ENCODE data around the gene TIMP4. TPM values are rescaled to one million over a fixed set of nuclear protein-coding genes. Genes with fewer than 3 reads are reported as not detected.

TIMP4 gene
- total and polyA plus RNA-seq, 2 donors (not counting 1 experiment from before 2014, with no cell fraction given): not detected

- intact Hi-C loops (cut with micrococcal nuclease): no loop called here
- Histone ChIP-seq H3K27me3 (replicated peaks in 1 of 4; ENCODE audit: control extremely low read depth in 1 of 4, control insufficient read depth in 3 of 4, insufficient read depth in 4 of 4, low read length in 3 of 4) (peaks cover 0 to 4% (median 0%) of the 10 kb centered on the region in 4 experiments), H4K20me1 (ENCODE audit: control insufficient read depth, insufficient read depth, low read length, poor library complexity, severe bottlenecking) (no peaks in the 10 kb centered on the region), H3K36me3 (replicated peaks in 1 of 2; ENCODE audit: control extremely low read depth in 1 of 2, control insufficient read depth in 1 of 2, extremely low read depth in 1 of 2, insufficient read depth in 2 of 2, low read length in 1 of 2) (no peaks in the 10 kb centered on the region), H2AFZ (ENCODE audit: insufficient read depth, low read depth, low read length, poor library complexity, severe bottlenecking) (no peak overlapping the region), H3K9ac (ENCODE audit: low read length) (no peak overlapping the region), H3K4me2 (replicated peaks; ENCODE audit: low read depth, low read length, poor library complexity, severe bottlenecking) (no peak overlapping the region), H3K4me3 (ENCODE audit: control extremely low read depth in 1 of 5, extremely low read depth in 1 of 5, insufficient read depth in 1 of 5, low read depth in 2 of 5, low read length in 4 of 5) (no peak overlapping the region), H3K79me2 (ENCODE audit: control insufficient read depth, insufficient read depth, low read length) (no peaks in the 10 kb centered on the region), H3K4me1 (ENCODE audit: control insufficient read depth in 2 of 2, insufficient read depth in 2 of 2, low read length in 2 of 2) (no peaks in the 10 kb centered on the region), H3K27ac (ENCODE audit: low read length in 2 of 2) (no peak overlapping the region), H3K9me3 (ENCODE audit: control extremely low read depth in 1 of 3, control insufficient read depth in 2 of 3, insufficient read depth in 1 of 3, low read length in 2 of 3) (no peaks in the 10 kb centered on the region)
- no peak for ATAC-seq (ENCODE audit: low read depth)
- no peak for TF ChIP-seq CTCF (IDR thresholded peaks at IDR 0.05)
- no peak for TF ChIP-seq EZH2 (IDR thresholded peaks at IDR 0.05; ENCODE audit: borderline replicate concordance, insufficient read depth, low read depth, low read length, poor library complexity, severe bottlenecking)
- Mint-ChIP-seq H3K27me3 (peaks cover 38% of the 10 kb centered on the region), H3K27ac (no peak overlapping the region), H3K9me3 (ENCODE audit: insufficient read depth) (no peaks in the 10 kb centered on the region), H3K4me3 (no peak overlapping the region), H3K4me1 (no peaks in the 10 kb centered on the region)
- ChIA-PET POLR2A (no interaction called here), CTCF (interaction anchor here (11.9 kb wide), 1 partner anchor 348 kb away, joined by 200 read pairs; the partner anchor contains the start of gene TSEN2)
- DNase-seq: no peak
- WGBS (ENCODE audit: insufficient coverage): no CpG with 5 or more reads among the region's 3 CpGs
Observed at GRCh38 chr3:12131351-12132090, 27.2 kb downstream of the TIMP4 start.

GRCh38 chr3:12127391-12127790 is 31.3 kb downstream of the TIMP4 start:
- no peak overlapping the region for H2AFZ ChIP-seq (ENCODE audit: insufficient read depth, low read depth, low read length, poor library complexity, severe bottlenecking)
- peaks cover 0 to 4% (median 0%) of the 10 kb centered on the region in 4 experiments for H3K27me3 ChIP-seq (replicated peaks in 1 of 4; ENCODE audit: control extremely low read depth in 1 of 4, control insufficient read depth in 3 of 4, insufficient read depth in 4 of 4, low read length in 3 of 4)
- H3K9me3 ChIP-seq (ENCODE audit: control extremely low read depth in 1 of 3, control insufficient read depth in 2 of 3, insufficient read depth in 1 of 3, low read length in 2 of 3): no peaks in the 10 kb centered on the region
- Mint-ChIP-seq H3K4me3 (no peak overlapping the region), H3K27me3 (peaks cover 40% of the 10 kb centered on the region), H3K27ac (no peak overlapping the region), H3K9me3 (ENCODE audit: insufficient read depth) (no peaks in the 10 kb centered on the region), H3K4me1 (no peaks in the 10 kb centered on the region)
- no peak for ATAC-seq (ENCODE audit: low read depth)
- H3K27ac ChIP-seq (ENCODE audit: low read length in 2 of 2): no peak overlapping the region
- H3K9ac ChIP-seq (ENCODE audit: low read length): no peak overlapping the region
- 100% methylated on average over 1 of the region's 1 CpG for WGBS (ENCODE audit: insufficient coverage)
- no peak overlapping the region for H3K4me3 ChIP-seq (ENCODE audit: control extremely low read depth in 1 of 5, extremely low read depth in 1 of 5, insufficient read depth in 1 of 5, low read depth in 2 of 5, low read length in 4 of 5)
- H3K79me2 ChIP-seq (ENCODE audit: control insufficient read depth, insufficient read depth, low read length): no peaks in the 10 kb centered on the region
- ChIA-PET POLR2A (no interaction called here), CTCF (no interaction called here)
- DNase-seq: no peak
- no peak for TF ChIP-seq EZH2 (IDR thresholded peaks at IDR 0.05; ENCODE audit: borderline replicate concordance, insufficient read depth, low read depth, low read length, poor library complexity, severe bottlenecking)
- no peak for TF ChIP-seq CTCF (IDR thresholded peaks at IDR 0.05)
- no peaks in the 10 kb centered on the region for H3K36me3 ChIP-seq (replicated peaks in 1 of 2; ENCODE audit: control extremely low read depth in 1 of 2, control insufficient read depth in 1 of 2, extremely low read depth in 1 of 2, insufficient read depth in 2 of 2, low read length in 1 of 2)
- intact Hi-C loops (cut with micrococcal nuclease): no loop called here
- H3K4me2 ChIP-seq (replicated peaks; ENCODE audit: low read depth, low read length, poor library complexity, severe bottlenecking): no peak overlapping the region
- H4K20me1 ChIP-seq (ENCODE audit: control insufficient read depth, insufficient read depth, low read length, poor library complexity, severe bottlenecking): no peaks in the 10 kb centered on the region
- no peaks in the 10 kb centered on the region for H3K4me1 ChIP-seq (ENCODE audit: control insufficient read depth in 2 of 2, insufficient read depth in 2 of 2, low read length in 2 of 2)
